Spleen (tissue), 7 donors: Measurements from ENCODE around the gene CASTOR2.
"Not testable (repeated sequence)": the region's sequence is repeated elsewhere in the genome, so short reads cannot be mapped to it uniquely, and the experiment has no call there.

ENCODE experiments used
- CTCF ChIP-seq, 11 experiments: fragments of 200-600 bp in 7 of 11; fragments of 450-650 bp in 4 of 11; sonication (generic) in 4 of 11; IDR thresholded peaks in 8 of 11; conservative IDR thresholded peaks in 3 of 11; 1 replicate in 7 of 11; 2 replicates in 4 of 11; pipeline versions ENCODE4 v1.4.0 to v1.8.0; 2016 to 2021; ENCODE audit warnings: antibody characterized with exemption in 11 of 11, inconsistent platforms in 4 of 11, mild to moderate bottlenecking in 1 of 11
- POLR2A ChIP-seq, 3 donors: fragments of 450-650 bp; IDR thresholded peaks; one replicate each; pipeline ENCODE4 v1.5.1; 2017; ENCODE audit warnings: antibody characterized with exemption in 3 of 3, mild to moderate bottlenecking in 1 of 3
- POLR2AphosphoS5 ChIP-seq, 3 donors: sonication (generic); formaldehyde crosslinking; IDR thresholded peaks; one replicate each; pipeline ENCODE4 v1.5.1; 2017; ENCODE audit warnings: antibody characterized with exemption in 3 of 3
- donor health status: DM: no; HTN: no; CAD: no; lungs with moderate emphysema.
- donor health status: DM: no; HTN: no; CAD: no.
- donor health status: DM: no; HTN: no; CAD: no.

- not testable (repeated sequence) for TF ChIP-seq CTCF (IDR thresholded peaks at IDR 0.05 in 8 of 11, conservative IDR thresholded peaks at IDR 0.05 in 3 of 11); POLR2AphosphoS5 (IDR thresholded peaks at IDR 0.05); POLR2A (IDR thresholded peaks at IDR 0.05)
Observed at GRCh38 chr7:74994869-74995543, 30.5 kb downstream of the CASTOR2 start.
